GM12878 (cell line): ENCODE results near the gene SIGLEC5. TPM values are rescaled to one million over a fixed set of nuclear protein-coding genes. Genes with fewer than 3 reads are reported as not detected.

ENCODE experiments used
- ATAC-seq: fragments of 200-7000 bp; cut with Tn5 transposase; 3 replicates; pipeline ENCODE4 v1.9.1; 2020; ENCODE audit warnings: mild to moderate bottlenecking, moderate library complexity
- BruUV-seq: library from RNA; stranded (reverse); fragments of 400-500 nt; replicated peaks from 2 replicates; lab custom pipeline; 2021; lab: Mats Ljungman, UMichigan
- CTCF ChIA-PET: fragments of 300-600 bp; sonication (Branson Sonifier 250); formaldehyde crosslinking; extraction: SDS; loops from one replicate; lab custom pipeline; 2021; ENCODE audit warnings: inconsistent platforms; lab: Yijun Ruan, JAX
- POLR2A ChIA-PET: fragments of 350-600 bp; formaldehyde crosslinking; extraction: SDS; loops from one replicate; lab custom pipeline; 2021; ENCODE audit warnings: inconsistent platforms; lab: Charles Lee
- RAD21 ChIA-PET: fragments of 300-600 bp; sonication (Branson Sonifier 250); formaldehyde crosslinking; loops from one replicate; lab custom pipeline; 2023; ENCODE audit warnings: antibody characterized with exemption; ENCODE audit not compliant: unreplicated experiment; lab: Charles Lee
- SMC1A ChIA-PET: fragments of 300-600 bp; sonication (Branson Sonifier 250); formaldehyde crosslinking; loops from one replicate; lab custom pipeline; 2023; ENCODE audit not compliant: unreplicated experiment, uncharacterized antibody; lab: Charles Lee
- DNase-seq: peaks from one replicate; pipeline ENCODE4 v3.0.0-alpha.2; 2011; ENCODE audit warnings: low read depth, low spot score
- FAIRE-seq: peaks from 3 replicates; lab custom pipeline; 2011; peaks lifted over from hg19 to GRCh38; lab: Jason Lieb, UNC
- H2AFZ ChIP-seq: 2 replicates; pipeline ENCODE4 v1.6.0; 2011; ENCODE audit warnings: low read depth, low read length, control low read depth; ENCODE audit not compliant: control insufficient read depth
- H3K27ac ChIP-seq: 2 replicates; pipeline ENCODE4 v1.5.1; 2011; ENCODE audit warnings: control low read depth; ENCODE audit not compliant: control insufficient read depth, insufficient read depth
- H3K27me3 ChIP-seq, 2 experiments: replicated peaks in 1 of 2; 2 replicates each; pipeline versions ENCODE4 v1.6.0 to v1.6.1; 2011; ENCODE audit warnings: low read length in 1 of 2; ENCODE audit not compliant: control insufficient read depth in 2 of 2, insufficient read depth in 2 of 2
- H3K36me3 ChIP-seq, 2 experiments: 2 replicates each; pipeline ENCODE4 v1.5.1; 2011; ENCODE audit warnings: low read length in 1 of 2; ENCODE audit not compliant: control insufficient read depth in 2 of 2, insufficient read depth in 2 of 2
- H3K4me1 ChIP-seq: 2 replicates; pipeline ENCODE4 v1.6.1; 2011; ENCODE audit warnings: mild to moderate bottlenecking, low read length, moderate library complexity, mixed read lengths; ENCODE audit not compliant: control insufficient read depth, insufficient read depth
- H3K4me2 ChIP-seq: 2 replicates; pipeline ENCODE4 v1.6.0; 2011; ENCODE audit warnings: control low read depth; ENCODE audit not compliant: control insufficient read depth, insufficient read depth
- H3K4me3 ChIP-seq: fragments of 200-600 bp; sonication (generic); 2 replicates; pipeline ENCODE4 v1.5.1; 2016
- H3K79me2 ChIP-seq: 2 replicates; pipeline ENCODE4 v1.6.0; 2011; ENCODE audit warnings: low read length; ENCODE audit not compliant: control insufficient read depth, insufficient read depth
- H3K9ac ChIP-seq: 2 replicates; pipeline ENCODE4 v1.8.0; 2011; ENCODE audit warnings: low read length, control low read depth, mixed read lengths; ENCODE audit not compliant: control insufficient read depth, insufficient read depth
- H3K9me3 ChIP-seq: replicated peaks from 3 replicates; pipeline ENCODE4 v1.5.1; 2011; ENCODE audit warnings: mild to moderate bottlenecking, low read length; ENCODE audit not compliant: control insufficient read depth, insufficient read depth
- H4K20me1 ChIP-seq: 2 replicates; pipeline ENCODE4 v1.6.0; 2011; ENCODE audit not compliant: control insufficient read depth, insufficient read depth
- EGR1 ChIP-seq, 2 experiments: IDR thresholded peaks; 1 replicate in 1 of 2; 2 replicates in 1 of 2; pipeline ENCODE4 v1.6.1; 2011 to 2012; ENCODE audit warnings: low read depth in 2 of 2, low read length in 2 of 2, borderline replicate concordance in 1 of 2, mild to moderate bottlenecking in 1 of 2, moderate library complexity in 1 of 2
- JUND ChIP-seq: IDR thresholded peaks from 2 replicates; pipeline ENCODE4 v1.6.1; 2012; ENCODE audit warnings: low read depth, mild to moderate bottlenecking, low read length, improper control_type of control experiment, moderate library complexity
- MYC ChIP-seq: IDR thresholded peaks from 2 replicates; pipeline ENCODE4 v1.6.1; 2011; ENCODE audit warnings: mild to moderate bottlenecking, low read length, moderate library complexity, inconsistent platforms; ENCODE audit not compliant: insufficient read depth, insufficient replicate concordance, insufficient read length, severe bottlenecking
- NFXL1 ChIP-seq: fragments of 450-650 bp; IDR thresholded peaks from 2 replicates; pipeline ENCODE4 v1.6.1; 2017; ENCODE audit warnings: antibody characterized with exemption, mild to moderate bottlenecking, borderline replicate concordance
- PAX8 ChIP-seq: fragments of 450-650 bp; IDR thresholded peaks from 2 replicates; pipeline ENCODE4 v1.6.1; 2017; ENCODE audit warnings: mild to moderate bottlenecking, moderate library complexity
- PRDM15 ChIP-seq: fragments of 450-650 bp; formaldehyde crosslinking; IDR thresholded peaks from 2 replicates; pipeline ENCODE4 v1.4.0; 2020; ENCODE audit warnings: mild to moderate bottlenecking, moderate library complexity
- STAT3 ChIP-seq: IDR thresholded peaks from 2 replicates; pipeline ENCODE4 v1.6.1; 2011; ENCODE audit warnings: low read depth, low read length, improper control_type of control experiment
- TCF12 ChIP-seq: IDR thresholded peaks from 2 replicates; pipeline ENCODE4 v1.6.1; 2011; ENCODE audit warnings: low read depth, mild to moderate bottlenecking, low read length
- ZNF24 ChIP-seq: fragments of 450-650 bp; IDR thresholded peaks from 2 replicates; pipeline ENCODE4 v1.6.1; 2017; ENCODE audit warnings: antibody characterized with exemption, mild to moderate bottlenecking
- ZZZ3 ChIP-seq: IDR thresholded peaks from 2 replicates; pipeline ENCODE4 v1.6.1; 2011; ENCODE audit warnings: low read depth; ENCODE audit not compliant: control insufficient read depth, insufficient read length
- WGBS: methylation state at CpG from one replicate; pipeline ENCODE4 v1.1.6; 2016; ENCODE audit warnings: low lambda C conversion rate; ENCODE audit not compliant: insufficient replicate concordance, insufficient coverage; ENCODE audit errors: missing lambda C conversion rate; 5-methylcytosine and 5-hydroxymethylcytosine counted together
- in situ Hi-C: fragments of 300-500 bp; cut with MboI; formaldehyde crosslinking; loops from 9 replicates; pipeline ENCODE4 v1.14.3; 2018; ENCODE audit warnings: mixed read lengths
- intact Hi-C: fragments of 100-400 bp; cut with micrococcal nuclease; formaldehyde crosslinking; loops from one replicate; pipeline ENCODE4 v1.14.2; 2022; ENCODE audit not compliant: unreplicated experiment
- polyA plus RNA-seq, 11 experiments: library from polyadenylated mRNA; depleted of rRNA in 4 of 11; unstranded in 6 of 11; stranded (reverse) in 5 of 11; fragments of >200 nt; fragmentation: Nextera tagmentation in 4 of 11; fragmentation: Illumina TruSeq in 1 of 11; extraction: Ambion mirVana in 4 of 11; extraction: Trizol in 1 of 11; gene quantifications; 1 replicate in 1 of 11; 2 replicates in 10 of 11; pipeline versions ENCODE4 v1.2.1 to v1.2.3, GENCODE V29; 2011 to 2016; ENCODE audit warnings: inconsistent platforms in 2 of 11, missing spikeins in 2 of 11, low read depth in 1 of 11
- total RNA-seq, 4 experiments: library from RNA; depleted of rRNA in 3 of 4; stranded (reverse); fragments of >200 nt in 3 of 4; fragmentation: Illumina TruSeq in 1 of 4; extraction: Trizol in 1 of 4; gene quantifications; 2 replicates each; pipeline versions ENCODE4 v1.2.1 to v1.2.3, GENCODE V29; 2013 to 2021

Gene SIGLEC5
- total and polyA plus RNA-seq, 10 of the 15 experiments (the other 5 are each of a cell fraction or from before 2014, with no cell fraction given) = 0.05 to 2.5 (median 1.4) TPM; not detected in 1

GRCh38 chr19:51592521-51592920 lies 37.7 kb downstream of the SIGLEC5 start:
- Histone ChIP-seq H3K27me3 (no peaks in the 10 kb centered on the region), H2AFZ (no peak overlapping the region), H3K9ac (no peak overlapping the region), H3K4me3 (no peak overlapping the region), H3K4me1 (peaks cover 8% of the 10 kb centered on the region), H3K4me2 (no peak overlapping the region), H3K36me3 (no peaks in the 10 kb centered on the region; a peak in 1 of 4 replicates), H3K79me2 (no peaks in the 10 kb centered on the region), H3K27ac (no peak overlapping the region), H3K9me3 (peaks cover 6% of the 10 kb centered on the region), H4K20me1 (no peaks in the 10 kb centered on the region)
- TF ChIP-seq MYC (no peak), PAX8 (no peak), TCF12 (no peak), EGR1 (IDR thresholded peaks at IDR 0.05; ENCODE audit: borderline replicate concordance in 1 of 2, low read depth in 2 of 2, low read length in 2 of 2) (no peak), ZZZ3 (no peak), NFXL1 (no peak), PRDM15 (no peak), STAT3 (no peak), JUND (no peak), ZNF24 (no peak)
- no peak for FAIRE-seq
- SMC1A ChIA-PET = no interaction called here
- in situ Hi-C loops = no loop called here
- no peak for ATAC-seq
- POLR2A ChIA-PET = no interaction called here
- intact Hi-C loops = no loop called here
- DNase-seq = no peak
- CTCF ChIA-PET = no interaction called here
- RAD21 ChIA-PET = no interaction called here
- BruUV-seq = no TSS peak
- WGBS = 25% methylated on average over 1 of the region's 1 CpG
